Hematopoietic multipotent progenitor cell treated with erythropoietin and hydrocortisone succinate and interleukin-3 and kit ligand, for 4 days (in vitro differentiated cells): Measurements from ENCODE around the gene JAK3.

ENCODE experiments used
- DNase-seq: peaks from one replicate; pipeline ENCODE4 v3.0.0-alpha.2; 2015

JAK3 gene

DNA sequence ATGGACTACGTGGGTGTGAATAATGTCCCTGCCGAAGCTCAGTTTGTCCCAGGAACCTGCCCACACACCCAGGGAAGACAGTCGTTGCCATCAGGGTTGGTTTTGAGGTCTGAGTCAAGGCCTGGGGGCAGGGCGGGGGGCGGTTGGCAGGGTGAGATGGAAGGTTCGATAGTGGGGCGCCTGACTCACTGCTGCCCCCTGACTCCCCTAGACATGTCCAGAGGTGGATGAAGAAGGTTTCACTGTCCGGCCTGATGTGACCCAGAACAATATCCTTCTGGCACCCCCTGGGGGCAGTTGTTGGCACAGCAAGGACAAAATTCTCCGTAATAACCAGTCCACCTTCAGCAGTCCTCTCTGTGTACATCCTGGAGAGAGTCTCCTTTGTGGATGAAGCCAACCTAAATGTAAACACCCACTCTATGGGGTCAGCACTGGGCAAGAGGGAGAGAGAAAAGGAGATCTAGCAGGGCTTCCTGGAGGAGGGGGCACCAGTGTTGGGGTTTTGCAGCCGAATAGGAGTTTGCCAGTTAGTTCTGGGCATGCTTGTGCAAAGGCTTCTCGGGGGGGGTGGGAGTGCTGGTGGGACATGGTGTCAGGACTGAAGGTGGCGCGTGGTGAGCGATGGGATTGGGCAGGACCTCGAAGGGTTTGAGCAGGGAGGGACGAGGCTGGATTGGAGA is 72.4 kb downstream of the JAK3 start:
- DNase-seq, result peak; percentile 77
